Stimulated activated CD4-positive, alpha-beta T cell treated with anti-CD3 and anti-CD28 coated beads, Interleukin-4, amount 100 ng/mL, for 24 hours (primary cell): Measurements from ENCODE around the gene GCN1.
"Not testable (repeated sequence)": the region's sequence is repeated elsewhere in the genome, so short reads cannot be mapped to it uniquely, and the experiment has no call there.

Experiments
- DNase-seq: peaks from one replicate; pipeline ENCODE4 v3.0.0-alpha.2; 2020

Gene GCN1

DNA sequence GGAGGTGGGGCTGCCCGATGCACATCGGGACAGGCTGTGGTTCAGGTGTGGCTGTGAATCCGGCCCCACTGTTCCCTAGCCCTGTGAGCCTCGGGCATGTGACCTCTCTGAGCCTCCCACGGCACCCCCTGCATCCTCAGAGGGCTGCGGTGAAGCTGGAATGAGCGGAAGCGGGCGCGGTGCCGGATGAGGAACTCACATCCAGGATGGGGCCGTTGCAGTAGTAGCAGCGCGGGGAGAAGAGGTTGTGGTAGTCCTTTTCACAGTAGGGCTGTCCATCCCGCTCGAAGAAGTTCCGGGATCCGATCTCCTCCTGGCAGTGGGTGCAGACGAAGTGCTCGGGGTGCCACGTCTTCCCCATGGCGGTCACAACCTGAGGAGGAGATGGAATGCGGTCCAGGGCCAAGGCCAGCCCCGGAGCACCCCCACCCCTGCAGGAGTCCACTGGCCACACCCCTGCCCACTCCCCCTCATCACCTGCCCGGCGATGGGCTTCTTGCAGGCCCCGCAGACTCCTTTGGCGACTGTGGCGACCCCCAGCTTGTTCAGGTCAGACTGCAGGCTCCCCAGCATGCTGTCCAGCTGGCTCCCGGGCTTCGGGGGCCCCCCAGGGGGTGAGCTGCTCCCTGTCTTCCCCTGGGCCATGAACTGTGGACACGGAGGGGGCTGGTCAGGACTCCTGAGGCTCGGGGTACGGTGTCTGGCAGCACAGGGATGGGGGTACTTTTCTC, 20.3 kb upstream of the GCN1 start:
- no peak for DNase-seq

DNA sequence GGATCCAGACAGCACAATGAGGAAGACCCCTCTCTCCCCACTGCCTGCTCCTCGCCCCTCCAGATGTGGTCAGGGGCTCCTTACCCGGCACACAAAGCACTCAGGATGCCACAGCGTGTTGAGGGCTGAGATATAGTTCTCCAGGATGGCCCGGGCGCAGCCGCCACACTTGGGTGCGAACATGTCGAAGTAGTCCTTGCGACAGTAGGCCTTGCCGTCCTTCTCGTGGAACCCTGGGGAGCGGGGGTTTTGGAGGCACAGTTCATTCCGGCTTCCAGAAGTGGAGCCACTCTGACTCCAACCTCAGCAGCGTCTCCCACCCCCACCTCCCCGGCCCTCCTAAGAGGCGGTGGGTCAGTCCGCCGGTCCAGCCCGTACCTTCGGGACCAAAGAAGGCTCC, 19.2 kb upstream of the GCN1 start:
- DNase-seq = no peak

DNA sequence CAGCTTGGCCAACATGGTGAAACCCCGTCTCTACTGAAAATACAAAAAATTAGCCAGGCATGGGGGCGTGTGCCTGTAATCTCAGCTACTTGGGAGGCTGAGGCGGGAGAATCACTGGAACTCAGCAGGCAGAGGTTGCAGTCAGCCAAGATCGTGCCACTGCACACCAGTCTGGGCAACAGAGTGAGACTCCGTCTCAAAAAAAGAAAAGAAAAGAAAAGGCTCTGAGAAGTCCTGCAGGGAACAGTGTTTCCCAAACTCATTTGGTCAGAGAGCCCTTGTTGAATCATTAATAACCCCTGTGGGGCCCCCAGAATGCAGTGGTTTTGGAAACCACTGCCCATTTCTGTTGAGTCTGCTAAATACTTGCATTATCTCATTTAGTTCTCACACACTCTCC, 18.7 kb upstream of the GCN1 start:
- not testable (repeated sequence) for DNase-seq

DNA sequence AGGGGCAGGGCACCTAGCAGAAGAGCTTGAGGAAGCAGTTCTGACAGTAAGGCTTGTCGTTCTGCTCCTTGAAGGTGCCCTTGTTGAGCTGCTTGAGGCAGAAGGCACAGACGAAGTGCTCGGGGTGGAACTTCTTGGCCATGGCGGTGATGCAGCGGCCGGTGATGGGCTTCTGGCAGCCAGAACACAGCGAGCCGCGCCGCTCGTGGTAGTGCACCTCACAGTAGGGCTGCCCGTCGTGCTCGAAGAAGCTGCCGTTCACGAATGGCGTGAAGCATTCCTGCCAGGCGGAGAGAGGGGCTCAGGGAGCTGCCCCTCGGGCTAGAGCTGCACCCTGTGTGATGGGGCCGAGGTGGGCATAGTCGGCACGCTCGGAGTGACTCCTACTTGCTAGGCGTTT, 17.8 kb upstream of the GCN1 start:
- DNase-seq = no peak

DNA sequence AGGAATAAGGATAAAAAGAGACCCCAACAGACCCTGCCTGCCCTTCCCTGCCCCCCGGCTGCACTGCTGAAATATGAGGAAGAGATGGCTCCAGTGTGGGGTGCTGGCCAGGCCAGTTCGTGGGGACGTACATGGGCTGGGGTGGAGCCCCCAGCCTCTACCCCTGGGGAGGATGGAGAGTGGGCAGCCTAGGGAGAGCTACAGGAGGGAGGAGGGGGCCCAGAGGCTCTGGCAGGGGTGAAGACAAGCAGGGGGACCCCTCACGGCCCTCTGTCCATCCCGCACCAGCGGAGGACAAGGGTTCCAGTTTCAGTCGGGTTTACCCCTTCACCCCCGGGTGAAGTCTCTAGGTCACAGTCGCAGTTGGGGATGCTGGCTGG, 17.4 kb upstream of the GCN1 start:
- no peak for DNase-seq

DNA sequence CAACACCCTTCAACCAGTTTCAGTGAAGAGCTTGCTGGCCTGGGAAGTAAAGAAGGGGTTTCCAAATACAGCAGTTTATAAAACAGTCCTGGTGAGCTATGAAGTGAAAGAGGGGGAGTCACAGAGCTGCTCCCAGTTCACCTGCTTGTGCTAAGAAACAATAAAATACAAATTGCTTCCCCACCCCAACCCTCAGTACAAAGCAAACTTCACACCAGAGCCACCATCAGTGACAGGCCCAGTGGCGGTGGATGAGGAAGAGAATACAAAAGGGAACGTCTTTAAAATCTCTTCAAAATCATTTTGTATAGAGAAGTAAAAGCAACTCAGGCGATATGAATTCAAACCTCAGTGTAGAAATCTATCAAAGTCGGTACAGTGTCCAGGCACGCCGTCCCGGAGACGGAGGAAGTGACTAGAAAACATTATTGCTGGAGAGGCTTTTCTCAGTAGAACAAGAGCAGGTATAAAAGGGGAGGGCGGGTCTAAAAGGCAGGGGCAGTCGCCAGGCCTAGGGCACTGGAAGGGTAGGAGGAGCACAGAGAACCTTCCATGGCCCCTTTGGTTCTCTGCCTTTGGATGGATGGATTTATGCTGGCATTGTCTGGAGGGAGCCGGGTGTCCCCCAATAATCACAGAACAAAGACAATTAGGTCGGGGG, 16.9 kb upstream of the GCN1 start:
- DNase-seq = no peak

DNA sequence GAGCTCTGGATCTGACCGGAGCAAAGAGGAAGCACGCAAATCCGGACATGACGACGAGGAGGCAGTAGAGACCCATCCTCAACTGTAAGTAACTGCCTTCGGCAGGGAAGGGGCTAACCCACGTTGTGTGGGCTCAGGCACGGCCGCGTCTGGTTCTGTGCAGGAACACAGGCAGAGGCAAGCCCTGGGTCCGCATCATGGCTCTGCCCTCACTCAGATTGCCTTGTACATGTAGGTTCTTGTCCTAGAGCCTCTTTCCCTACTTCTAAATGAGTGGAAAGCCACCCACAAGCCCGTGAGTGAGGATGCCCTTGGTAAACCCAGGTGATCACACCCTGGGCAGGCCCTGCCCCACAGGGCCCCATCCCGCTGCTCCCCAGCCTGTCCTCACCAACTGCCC, 15.3 kb upstream of the GCN1 start:
- no peak for DNase-seq

DNA sequence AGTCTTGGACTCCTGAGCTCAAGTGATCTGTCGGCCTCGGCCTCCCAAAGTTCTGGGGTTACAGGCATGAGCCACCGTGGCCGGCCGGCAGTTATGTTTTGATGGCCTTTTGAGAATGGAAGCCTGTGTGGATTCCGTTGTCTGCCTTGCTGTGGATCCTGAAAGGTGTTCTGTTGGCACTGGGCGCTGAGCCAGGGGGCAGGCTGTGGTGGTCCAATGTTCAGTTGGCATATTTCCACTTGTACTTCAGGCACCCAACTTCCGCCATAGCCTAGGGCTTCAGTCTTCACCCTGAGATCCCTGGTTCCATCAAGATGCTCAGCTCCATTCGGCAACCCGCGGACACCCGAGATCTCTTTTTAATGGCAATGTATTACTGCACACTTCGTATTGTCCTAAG, 12.7 kb upstream of the GCN1 start:
- DNase-seq = no peak

DNA sequence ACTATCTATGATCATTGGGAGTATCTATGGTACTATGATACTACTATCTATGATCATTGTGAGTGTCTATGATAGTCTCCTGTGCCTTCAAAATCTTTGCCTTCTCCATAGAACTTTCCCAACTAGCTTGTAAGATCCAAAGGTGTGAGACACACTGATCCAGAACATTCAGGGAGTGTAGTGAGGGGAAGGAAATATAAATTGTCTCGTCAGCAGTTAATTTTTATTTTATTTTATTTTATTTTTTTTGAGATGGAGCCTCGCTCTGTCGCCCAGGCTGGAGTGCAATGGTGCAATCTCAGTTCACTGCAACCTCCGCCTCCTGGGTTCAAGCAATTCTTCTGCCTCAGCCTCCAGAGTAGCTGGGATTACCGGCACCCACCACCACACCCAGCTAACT, 12.3 kb upstream of the GCN1 start:
- DNase-seq = not testable (repeated sequence)

DNA sequence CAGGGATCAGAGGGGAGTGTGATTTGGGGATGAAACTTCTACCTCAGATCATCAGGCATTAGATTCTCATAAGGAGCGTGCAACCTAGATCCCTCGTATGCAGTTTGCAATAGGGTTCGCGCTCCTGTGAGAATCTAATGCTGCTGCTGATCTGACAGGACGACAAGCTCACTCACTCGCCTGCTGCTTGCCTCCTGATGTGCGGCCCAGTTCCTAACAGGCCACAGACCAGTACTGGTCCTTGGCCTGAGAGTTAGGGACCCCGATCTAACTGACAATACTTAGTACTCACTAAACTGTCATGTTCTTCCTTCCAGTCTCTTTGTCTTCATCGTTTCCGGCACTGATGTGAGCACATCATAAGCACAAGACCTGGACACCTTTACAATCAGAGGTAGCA, 11.7 kb upstream of the GCN1 start:
- DNase-seq = no peak

DNA sequence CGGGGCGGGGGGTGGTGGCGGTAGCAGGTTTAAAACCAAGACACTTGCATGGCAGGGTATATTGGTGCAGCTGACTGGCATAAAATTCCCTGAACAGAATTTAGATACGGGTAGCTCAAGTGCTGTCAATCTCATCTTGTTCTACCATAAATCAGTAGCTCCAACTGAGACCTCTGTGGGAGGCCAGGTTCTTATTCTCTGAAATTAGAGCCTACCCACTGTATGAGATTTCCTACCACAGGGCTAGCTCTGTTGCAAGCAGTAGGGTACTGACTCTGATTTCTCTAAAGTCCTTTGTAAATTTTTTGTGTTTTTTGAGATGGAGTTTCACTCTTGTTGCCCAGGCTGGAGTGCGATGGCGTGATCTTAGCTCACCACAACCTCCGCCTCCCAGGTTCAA, 9.7 kb upstream of the GCN1 start:
- DNase-seq = no peak

DNA sequence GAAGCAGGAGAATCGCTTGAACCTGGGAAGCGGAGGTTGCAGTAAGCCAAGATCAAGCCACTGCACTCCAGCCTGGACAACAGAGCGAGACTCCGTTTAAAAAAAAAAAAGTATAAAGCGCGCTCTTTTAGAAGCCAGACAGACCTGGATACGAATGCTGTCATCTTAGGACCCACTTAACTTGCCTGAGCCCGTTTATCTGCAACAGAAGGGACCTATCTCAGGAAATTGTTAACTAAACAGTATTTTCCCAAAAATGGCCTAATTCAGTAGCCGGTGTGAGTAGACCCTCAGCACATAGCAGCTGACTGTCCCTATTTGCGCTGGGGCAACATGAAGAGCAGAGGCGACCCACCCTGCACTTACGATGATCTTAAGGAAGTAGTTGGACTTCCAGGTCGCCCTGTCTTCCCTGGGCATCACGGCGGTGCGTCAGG, 5.9 kb upstream of the GCN1 start:
- no peak for DNase-seq

DNA sequence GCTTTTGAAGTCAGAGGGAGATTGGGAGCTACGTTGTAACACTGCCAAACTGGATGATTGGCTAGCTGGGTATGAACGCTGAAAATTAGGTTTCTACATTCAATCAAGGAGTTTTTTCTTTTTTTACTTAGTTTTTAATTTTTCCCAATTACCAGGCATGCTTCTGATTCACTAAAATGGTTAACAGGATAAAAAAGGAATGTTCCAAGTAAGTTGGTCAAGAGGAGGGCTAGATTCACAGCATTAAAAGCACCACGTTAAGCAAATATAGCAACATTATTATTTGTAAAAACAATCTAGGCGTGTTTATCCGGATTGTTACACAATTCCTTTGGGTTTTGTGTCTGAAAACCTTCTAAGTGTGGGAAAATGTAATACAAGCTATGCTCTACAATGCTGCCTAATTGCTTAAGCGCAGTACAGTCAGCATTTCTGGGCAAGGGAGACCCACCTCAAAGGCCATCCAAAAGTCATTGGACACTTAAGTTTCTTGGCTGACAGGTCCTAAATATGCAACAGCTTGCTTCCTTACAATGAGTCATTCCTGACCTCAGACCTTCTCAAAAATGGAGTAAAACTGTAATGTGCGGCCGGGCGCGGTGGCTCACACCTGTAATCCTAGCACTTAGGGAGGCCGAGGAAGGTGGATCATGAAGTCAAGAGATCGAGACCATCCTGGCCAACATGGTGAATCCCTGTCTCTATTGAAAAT, 5.2 kb upstream of the GCN1 start:
- DNase-seq = peak; percentile 61

DNA sequence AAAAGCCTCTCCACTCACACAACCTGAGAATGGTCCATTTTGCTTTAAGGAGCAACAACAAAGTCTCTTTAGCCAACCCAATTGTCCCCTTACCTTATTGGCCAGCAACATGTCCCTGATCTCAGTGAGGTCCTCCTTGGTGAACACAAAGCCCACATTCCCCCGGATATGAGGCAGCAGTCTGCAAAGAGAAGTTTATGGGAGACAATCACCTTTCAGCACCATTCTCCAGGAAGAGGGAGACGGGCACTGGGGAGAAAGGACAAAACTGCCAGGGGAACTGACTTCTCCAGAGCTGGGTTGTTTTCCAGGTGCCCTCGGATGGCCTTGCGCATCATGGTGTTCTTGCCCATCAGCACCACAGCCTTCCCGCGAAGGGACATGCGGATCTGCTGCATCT, 4.5 kb upstream of the GCN1 start:
- peak; percentile 24 for DNase-seq

DNA sequence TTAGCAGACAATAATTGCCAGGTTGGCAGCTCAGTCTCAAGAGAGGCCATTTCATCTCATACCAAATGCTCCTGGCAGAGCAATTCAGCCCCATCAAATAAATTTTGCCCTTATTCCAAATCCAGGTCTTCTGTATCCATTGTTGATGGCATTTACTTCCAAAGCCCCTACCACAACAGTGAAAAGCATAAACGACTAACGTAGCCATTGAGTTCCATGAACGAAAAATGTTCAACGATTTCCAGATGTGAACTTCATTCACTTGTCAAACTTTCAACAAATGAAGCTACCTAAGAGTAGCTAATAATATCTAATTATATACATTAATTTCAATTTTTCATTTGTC, 3.0 kb upstream of the GCN1 start:
- no peak for DNase-seq

DNA sequence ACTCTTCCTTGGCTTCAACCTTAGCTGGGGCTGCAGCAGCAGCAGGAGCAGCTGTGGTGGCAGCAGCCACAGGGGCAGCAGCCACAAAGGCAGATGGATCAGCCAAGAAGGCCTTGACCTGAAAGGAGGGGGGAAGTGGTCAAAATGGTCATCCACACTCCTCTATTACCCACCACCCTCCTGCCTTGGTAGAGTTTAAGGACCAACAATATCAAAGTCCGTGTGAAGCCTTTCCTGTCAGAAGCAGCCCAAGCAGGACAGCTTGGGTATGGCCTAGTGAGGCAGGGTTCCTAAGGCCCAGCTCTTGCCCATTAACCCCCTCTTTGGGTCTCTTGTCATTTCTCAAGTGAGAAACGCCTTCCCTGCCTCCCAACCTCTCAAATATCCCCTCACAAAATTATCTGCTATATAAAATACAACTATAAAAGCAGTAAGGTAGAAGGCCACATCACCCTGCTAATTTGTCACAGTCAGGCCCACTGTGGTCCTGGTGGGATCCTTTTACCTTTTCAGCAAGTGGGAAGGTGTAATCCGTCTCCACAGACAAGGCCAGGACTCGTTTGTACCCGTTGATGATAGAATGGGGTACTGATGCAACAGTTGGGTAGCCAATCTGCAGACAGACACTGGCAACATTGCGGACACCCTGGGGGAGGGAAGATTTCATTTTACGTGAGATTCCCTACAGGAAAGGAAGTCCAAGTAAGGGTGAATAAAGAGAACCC, 2.5 kb upstream of the GCN1 start:
- not testable (repeated sequence) for DNase-seq

DNA sequence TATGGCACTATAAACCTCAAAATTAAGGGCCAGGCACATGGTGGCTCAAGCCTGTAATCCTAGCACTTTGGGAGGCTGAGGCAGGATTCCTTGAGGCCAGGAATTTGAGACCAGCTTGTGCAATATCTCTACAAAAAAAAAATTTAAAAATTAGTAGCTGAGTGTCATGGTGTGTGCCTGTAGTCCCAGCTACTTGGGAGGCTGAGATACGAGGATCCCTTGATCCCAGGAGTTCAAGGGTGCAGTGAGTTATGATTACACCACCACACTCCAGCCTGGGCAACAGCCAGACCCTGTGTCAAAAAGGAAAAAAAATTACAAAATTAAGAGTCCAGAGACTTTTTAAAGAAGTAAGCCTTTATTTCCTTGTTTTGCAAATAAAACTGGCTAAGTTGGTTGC, 1.8 kb upstream of the GCN1 start:
- DNase-seq = no peak

DNA sequence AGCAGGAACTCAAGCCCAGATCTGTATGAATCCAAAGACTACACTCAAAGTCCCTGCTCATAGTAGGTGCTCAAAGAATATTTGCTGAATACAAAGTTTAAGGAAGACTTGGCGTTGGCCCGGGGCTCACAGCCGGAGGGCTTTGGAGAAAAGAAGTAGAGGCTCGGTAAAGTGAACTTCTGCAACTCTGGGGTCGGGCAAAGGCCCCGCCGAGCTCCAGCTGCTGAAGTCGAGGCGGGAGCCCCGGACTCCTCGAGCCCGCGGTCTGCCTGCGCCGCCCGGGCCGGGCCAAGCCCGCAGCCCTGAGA, 335 bp downstream of the GCN1 start:
- no peak for DNase-seq

DNA sequence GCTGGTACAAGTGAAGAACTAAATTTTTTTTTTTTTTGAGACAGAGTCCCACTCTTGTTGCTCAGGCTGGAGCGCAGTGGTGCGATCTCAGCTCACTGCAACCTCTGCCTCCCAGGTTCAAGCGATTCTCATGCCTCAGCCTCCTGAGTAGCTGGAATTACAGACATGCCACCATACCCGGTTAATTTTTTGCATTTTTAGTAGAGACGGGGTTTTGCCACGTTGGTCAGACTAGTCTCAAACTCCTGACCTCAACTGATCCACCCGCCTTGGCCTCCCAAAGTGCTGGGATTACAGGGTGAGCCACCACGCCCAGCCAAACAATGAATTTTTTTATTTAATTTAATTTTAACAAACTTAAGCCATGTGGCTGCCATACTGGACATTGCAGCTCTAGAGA, 1.2 kb downstream of the GCN1 start:
- not testable (repeated sequence) for DNase-seq

DNA sequence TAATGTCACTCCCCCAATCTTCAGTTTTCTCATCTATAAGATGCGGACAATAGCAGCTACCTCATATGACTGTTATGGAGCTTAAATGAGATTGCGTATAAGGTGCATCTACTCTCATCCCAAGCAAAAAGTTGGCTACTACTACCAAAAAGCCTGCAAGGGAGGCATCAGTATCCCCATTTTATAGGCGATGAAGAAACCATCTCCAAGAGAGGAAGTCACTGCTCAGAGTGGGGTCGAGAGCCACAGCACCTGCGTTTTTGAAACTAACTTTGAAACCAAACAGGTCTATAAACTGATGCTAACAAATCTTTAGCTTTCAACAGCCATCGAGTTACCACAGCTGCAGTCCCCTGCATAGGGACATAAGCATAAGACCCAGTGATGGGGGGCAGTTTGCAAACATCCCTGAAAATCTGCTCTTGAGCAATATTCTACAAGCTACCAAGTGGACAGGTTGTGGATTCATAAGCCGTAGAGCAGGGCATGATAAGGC, 3.5 kb downstream of the GCN1 start:
- no peak for DNase-seq

DNA sequence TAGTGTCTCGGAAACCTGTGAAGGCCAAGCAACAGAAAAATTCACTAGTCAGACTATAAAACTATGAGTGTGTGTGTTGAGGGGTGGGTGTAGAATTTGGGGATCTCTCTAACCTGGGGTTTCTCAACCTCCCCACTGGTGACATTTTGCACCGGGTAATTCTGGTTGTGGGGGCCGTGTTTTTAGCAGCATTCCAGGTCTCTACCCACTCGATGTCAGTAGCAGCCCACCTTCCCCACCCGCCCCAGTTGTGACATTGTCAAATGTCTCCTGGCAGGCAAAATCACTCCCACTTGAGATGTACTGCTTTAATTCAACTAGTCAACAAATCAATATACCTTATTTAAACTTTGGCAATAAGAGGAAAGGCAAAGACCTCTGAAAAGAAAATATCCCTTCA, 4.1 kb downstream of the GCN1 start:
- no peak for DNase-seq

DNA sequence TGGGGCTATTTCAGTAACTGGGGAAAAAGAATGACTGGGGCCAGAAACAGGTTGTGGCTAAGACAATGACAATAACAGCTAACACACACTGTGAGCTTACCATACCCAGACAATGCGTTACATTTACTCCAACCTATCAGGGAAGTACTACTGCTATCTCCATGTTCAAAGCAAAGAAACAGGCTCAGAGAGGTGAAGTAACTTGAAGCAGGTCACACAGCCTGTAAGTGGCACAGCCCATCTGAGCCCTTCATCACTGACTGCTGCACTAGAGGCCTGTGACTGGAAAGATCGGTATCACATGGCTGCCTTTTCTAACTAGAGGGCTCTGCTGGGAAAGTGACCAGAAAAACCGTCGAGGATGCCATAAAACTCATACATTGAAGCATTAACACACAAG, 7.9 kb downstream of the GCN1 start:
- DNase-seq = no peak

DNA sequence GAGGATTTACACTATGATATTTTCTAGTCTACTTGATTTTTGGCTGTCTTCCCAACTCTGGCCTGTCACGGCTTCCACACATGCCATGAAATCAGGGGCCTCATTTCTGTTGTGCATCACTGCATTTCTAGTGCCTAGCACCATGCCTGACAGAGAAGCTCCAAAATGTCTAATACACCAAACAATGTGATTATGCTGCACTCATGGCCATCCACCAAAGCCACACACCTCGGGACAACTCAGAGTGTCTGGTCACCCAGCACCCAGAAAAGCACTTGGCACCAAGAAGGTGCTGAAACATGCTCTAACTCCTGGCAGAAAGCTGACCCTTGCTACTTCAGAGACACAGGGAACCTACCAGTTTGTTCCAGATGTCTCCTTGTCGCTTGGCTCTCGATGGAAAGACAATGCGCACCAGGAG, 11.3 kb downstream of the GCN1 start:
- no peak for DNase-seq
